ENCODE measurements around the gene HAUS3.

HAUS3 gene

DNA sequence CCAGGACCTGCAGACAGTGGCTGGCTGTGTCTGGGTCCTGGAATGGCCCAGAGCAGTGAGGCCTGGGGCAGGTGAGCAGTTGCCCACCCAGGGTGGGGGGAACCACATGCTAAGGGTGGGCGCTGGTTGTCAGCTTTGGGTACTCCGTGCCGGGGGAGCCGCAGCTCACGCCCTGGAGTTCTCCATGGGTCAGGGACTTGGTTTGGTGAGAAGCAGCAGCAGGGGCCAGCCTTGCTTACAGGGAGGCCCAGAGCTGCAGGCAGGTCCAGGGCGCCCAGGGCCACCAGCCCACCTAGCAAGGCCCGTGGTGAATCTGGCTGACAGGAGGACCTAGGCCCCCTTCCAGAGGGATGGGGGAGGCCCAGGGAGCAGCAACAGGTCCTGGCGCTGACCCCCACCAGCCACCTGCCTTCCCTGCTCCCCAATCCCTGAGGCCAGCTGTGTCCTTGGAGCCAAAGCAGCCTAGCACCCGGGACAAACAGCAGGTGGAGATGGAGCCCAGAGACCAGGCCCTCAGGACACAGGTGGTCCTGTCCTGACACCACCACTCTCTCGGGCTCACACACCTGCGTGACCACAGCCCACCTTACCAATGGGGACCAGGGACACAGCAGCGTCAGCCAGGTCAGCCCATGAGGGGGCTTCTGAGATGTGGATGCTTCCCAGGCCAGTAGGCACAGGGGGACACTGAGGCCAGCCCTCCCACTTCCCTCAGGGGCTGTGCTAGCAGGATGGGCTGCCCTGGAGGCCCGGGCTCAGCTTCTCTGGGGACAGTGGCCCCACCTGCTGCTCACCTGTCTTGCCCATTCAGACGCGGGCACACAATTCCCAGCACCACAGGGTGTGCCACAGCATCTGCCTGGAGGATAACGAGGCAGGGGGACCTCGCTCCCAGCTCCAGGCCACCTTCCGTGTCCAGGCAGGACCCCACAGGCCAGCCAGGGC lies 16.4 kb upstream of the HAUS3 start:
- DNase-seq (ENCODE audit: low spot score): no peak
- peak overlapping the region; percentile 86 to 98 for H3K27ac ChIP-seq
- H3K4me3 ChIP-seq: peak overlapping the region; percentile 92
- TF ChIP-seq, protein P1, sequence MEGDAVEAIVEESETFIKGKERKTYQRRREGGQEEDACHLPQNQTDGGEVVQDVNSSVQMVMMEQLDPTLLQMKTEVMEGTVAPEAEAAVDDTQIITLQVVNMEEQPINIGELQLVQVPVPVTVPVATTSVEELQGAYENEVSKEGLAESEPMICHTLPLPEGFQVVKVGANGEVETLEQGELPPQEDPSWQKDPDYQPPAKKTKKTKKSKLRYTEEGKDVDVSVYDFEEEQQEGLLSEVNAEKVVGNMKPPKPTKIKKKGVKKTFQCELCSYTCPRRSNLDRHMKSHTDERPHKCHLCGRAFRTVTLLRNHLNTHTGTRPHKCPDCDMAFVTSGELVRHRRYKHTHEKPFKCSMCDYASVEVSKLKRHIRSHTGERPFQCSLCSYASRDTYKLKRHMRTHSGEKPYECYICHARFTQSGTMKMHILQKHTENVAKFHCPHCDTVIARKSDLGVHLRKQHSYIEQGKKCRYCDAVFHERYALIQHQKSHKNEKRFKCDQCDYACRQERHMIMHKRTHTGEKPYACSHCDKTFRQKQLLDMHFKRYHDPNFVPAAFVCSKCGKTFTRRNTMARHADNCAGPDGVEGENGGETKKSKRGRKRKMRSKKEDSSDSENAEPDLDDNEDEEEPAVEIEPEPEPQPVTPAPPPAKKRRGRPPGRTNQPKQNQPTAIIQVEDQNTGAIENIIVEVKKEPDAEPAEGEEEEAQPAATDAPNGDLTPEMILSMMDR (IDR thresholded peaks at IDR 0.05): no peak

DNA sequence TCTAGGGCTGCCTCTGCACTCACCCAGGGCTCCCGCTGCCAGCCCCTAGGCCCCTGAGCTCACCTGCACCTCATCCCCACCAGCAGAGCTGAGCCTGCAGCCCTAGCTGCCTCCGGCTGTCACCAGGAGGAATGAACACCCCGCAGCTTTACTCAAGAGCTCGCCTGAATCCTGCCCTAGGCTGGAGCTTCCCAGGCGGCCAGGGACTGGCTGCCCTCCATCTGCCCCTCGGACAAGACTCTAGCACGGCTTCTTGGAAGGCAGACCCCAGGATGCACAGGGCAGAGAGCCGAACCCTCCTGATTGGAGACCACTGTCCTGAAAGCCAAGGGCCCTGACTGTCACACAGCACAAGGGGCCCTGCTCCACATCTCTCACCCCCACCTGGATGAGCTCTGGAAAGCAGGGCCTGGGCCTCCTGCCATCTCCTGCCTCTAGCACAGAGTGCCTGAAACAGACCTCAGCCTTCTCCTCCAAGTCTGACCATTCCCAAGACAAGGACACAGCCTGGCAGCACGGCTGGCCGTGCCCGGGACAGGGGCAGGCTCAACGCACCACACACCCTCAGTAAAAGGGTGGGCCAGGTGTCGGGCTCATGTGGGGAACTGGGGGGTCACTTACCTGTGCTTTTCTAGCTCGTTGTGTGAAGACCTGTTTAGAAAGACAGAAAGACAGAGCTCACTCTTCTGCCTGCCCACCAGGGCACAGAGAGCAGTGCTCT lies 15.6 kb upstream of the HAUS3 start:
- Histone ChIP-seq H3K4me3 (peak overlapping the region; percentile 56), H3K27ac (peak overlapping the region; percentile 86 to 98)
- TF ChIP-seq, protein P1 (IDR thresholded peaks at IDR 0.05): no peak
- peak; percentile 76 for DNase-seq (ENCODE audit: low spot score)

DNA sequence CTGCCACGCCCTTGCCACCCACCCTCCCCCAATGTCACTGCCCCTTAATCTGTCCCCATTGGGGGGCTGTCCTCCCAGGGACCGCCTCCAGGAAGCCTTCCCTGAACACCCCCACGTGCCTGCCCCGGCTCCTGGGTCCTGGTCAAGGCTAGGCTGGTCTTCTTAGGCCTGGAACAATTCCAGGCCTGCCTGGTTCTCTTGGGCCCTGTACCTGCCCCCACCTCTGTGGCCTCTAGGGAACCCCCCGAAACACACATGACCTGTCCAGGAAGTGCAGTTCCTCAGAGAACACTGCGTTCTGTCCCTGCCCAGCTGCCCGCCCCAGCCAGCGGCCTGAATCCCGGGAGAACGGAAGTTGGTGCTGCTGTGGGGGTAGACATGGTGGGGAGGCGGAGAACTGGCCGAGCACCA lies 14.9 kb upstream of the HAUS3 start:
- TF ChIP-seq, protein P1 (IDR thresholded peaks at IDR 0.05): no peak
- Histone ChIP-seq H3K4me3 (peak overlapping the region; percentile 56), H3K27ac (peak overlapping the region; percentile 86 to 98)
- peak; percentile 87 for DNase-seq (ENCODE audit: low spot score)

DNA sequence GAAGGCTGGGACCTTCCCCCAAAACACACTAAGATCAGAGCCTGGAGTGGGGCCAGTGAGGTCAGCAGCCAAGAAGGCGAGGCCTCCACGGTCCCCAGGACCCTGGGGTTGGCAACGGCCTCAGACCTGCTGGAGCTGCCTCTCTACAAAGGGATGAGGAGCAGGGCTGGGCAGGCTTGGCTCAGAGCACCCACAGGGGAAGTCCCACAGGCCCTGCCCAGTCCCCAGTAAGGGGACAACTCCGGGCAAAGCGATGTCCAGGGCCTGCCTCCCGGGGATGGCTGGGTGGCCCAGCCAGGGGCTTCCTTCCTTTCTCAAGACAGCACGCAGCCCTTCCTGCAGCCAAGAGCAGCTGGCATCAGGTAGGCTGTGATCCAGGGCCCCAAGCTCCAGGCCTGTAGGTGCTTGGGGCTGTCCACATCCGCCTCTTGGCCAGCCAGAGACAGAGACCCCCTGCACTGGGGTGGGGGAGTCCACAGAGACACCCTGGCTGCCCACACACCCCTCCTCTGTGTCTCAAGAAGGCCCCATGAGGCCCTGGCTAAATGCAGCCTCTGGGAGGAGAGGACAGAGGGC lies 14.3 kb upstream of the HAUS3 start:
- H3K27ac ChIP-seq: peak overlapping the region; percentile 86 to 98
- peak; percentile 75 for DNase-seq (ENCODE audit: low spot score)
- H3K4me3 ChIP-seq: peak overlapping the region; percentile 56
- TF ChIP-seq, protein P1 (IDR thresholded peaks at IDR 0.05): no peak

DNA sequence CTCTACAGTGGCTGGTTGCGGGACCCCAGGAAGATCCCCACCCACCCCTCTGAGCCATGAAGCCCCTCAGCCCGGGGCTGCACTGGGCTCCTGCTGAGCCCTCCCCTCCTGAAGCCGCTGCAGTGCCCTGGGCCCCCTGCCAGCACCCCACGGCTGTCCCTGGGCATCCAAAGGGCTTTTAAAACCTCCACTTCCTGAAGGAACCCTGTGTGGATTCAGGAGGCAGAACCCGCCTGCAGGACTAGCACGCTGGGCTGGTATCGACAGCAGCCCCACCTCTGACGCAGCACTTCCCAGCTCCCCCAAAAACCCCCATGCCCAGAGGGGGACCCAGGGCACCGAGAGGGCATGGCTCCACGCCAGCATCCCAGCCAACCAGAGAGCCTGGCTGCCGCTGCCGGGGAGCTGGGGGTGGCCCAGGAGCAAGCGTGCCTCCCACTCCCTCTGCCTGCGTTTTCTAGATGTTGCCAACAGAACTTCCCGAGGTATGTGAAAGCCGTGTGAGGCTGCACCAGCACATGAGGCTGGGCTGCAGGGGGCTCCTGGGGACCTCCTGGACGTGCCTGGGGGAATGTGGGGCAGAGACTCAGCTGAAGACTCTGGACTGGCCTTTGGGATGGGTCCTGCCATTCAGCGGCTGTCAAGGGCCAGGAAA lies 13.7 kb upstream of the HAUS3 start:
- peak; percentile 73 for DNase-seq (ENCODE audit: low spot score)
- H3K27ac ChIP-seq: peak overlapping the region; percentile 86 to 98
- TF ChIP-seq, protein P1 (IDR thresholded peaks at IDR 0.05): no peak
- H3K4me3 ChIP-seq: peak overlapping the region; percentile 56

DNA sequence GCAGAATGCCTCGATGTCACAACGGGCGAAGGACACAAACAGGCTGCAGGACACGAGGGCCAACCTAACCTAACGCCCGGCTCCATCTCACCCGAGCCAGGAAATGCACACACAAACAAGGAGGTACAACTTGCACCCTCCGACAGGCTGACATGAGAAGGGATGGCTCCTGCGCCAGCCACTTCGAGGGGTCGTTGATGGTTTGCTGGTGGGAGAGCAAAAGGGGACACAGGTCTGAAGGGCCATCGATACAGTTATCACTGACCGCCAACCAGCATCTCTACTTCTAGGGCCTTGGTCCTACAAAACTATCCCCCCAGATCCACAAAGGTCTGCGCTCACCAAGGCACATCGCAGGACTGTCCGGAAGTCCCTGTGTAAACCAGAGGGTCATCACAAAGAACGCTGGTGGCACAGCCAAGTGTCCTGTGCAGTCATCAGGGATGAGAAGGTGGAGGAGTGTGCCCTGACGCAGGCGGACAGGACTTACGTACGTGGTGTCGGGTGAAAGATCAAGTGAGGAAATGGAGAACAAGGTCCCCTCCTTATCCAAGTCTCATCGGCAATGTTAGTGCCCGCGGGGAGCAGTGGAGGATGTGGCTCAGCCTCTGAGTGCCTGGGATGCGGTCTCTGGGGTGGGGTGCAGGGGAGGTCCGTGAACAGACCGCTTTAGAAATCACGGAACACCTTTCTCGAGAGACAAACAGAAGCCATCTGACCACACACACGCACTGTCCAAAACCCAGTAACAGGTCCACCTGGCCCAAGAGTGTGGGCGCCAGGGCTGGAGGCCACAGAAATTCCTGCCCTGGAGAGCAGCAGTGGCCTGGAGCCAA lies 13.0 kb upstream of the HAUS3 start:
- peak overlapping the region; percentile 86 to 98 for H3K27ac ChIP-seq
- DNase-seq (ENCODE audit: low spot score): no peak

More for the DNA sequence above, 13.0 kb upstream of the HAUS3 start:
- TF ChIP-seq, protein P1 (IDR thresholded peaks at IDR 0.05): no peak
- H3K4me3 ChIP-seq: peak overlapping the region; percentile 56
